Testis (tissue), 2 donors: ENCODE results near the gene DSPP.

Source experiments
- POLR2A ChIP-seq: fragments of 450-650 bp; IDR thresholded peaks from one replicate; pipeline ENCODE4 v1.6.1; 2017; ENCODE audit warnings: antibody characterized with exemption, mild to moderate bottlenecking, moderate library complexity
- TF ChIP-seq, protein P1 (sequence below), 3 experiments: fragments of 450-650 bp in 2 of 3; fragments of 200-600 bp in 1 of 3; sonication (generic) in 1 of 3; IDR thresholded peaks; one replicate each; pipeline ENCODE4 v1.5.1; 2016 to 2019; ENCODE audit warnings: antibody characterized with exemption in 3 of 3, mild to moderate bottlenecking in 2 of 3, moderate library complexity in 1 of 3

DNA sequence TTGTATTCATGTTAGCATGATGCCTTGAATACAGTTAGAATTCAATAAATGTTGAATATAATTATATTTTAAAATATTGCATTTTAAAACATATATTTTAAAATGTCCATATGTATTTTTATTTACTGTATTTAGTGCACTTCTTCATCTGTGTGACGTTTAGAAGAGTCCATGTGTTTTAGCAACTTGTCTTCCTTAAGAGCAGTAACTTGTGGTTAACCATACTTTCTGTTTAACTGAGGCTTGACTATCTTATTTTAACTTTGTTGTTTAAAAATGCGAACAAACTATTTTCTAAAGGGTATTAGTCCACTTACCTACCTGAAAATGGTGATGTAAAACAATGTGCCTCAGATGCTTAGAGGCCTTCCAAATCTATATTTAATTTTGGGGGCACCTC, 42.6 kb downstream of the DSPP start:
- TF ChIP-seq, protein P1, sequence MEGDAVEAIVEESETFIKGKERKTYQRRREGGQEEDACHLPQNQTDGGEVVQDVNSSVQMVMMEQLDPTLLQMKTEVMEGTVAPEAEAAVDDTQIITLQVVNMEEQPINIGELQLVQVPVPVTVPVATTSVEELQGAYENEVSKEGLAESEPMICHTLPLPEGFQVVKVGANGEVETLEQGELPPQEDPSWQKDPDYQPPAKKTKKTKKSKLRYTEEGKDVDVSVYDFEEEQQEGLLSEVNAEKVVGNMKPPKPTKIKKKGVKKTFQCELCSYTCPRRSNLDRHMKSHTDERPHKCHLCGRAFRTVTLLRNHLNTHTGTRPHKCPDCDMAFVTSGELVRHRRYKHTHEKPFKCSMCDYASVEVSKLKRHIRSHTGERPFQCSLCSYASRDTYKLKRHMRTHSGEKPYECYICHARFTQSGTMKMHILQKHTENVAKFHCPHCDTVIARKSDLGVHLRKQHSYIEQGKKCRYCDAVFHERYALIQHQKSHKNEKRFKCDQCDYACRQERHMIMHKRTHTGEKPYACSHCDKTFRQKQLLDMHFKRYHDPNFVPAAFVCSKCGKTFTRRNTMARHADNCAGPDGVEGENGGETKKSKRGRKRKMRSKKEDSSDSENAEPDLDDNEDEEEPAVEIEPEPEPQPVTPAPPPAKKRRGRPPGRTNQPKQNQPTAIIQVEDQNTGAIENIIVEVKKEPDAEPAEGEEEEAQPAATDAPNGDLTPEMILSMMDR (IDR thresholded peaks at IDR 0.05) = no peak
- no peak for TF ChIP-seq POLR2A
